Right lobe of liver (tissue), 6 donors: ENCODE results near the gene ZFP90. TPM values are rescaled to one million over a fixed set of nuclear protein-coding genes. Genes with fewer than 3 reads are reported as not detected.

Experiments
- ATAC-seq, 4 donors: fragments of 200-7000 bp; cut with Tn5 transposase; one replicate each; pipeline ENCODE4 v1.9.1; 2020; ENCODE audit warnings: mild to moderate bottlenecking in 4 of 4, moderate library complexity in 4 of 4
- DNase-seq, 3 donors: peaks; one replicate each; pipeline ENCODE4 v3.0.0-alpha.2; 2020
- H3K27ac ChIP-seq, 3 donors: fragments of 200-600 bp; one replicate each; pipeline ENCODE4 v1.8.0; 2022
- H3K27me3 ChIP-seq, 2 donors: fragments of 200-600 bp; one replicate each; pipeline ENCODE4 v1.8.0; 2022
- H3K36me3 ChIP-seq, 4 donors: fragments of 200-600 bp; sonication (generic) in 1 of 4; one replicate each; pipeline versions ENCODE4 v1.5.1 to v1.8.0; 2017 to 2022; ENCODE audit warnings: control low read depth in 1 of 4
- H3K4me1 ChIP-seq, 4 donors: fragments of 200-600 bp; sonication (generic) in 1 of 4; one replicate each; pipeline versions ENCODE4 v1.5.1 to v1.8.0; 2017 to 2022; ENCODE audit warnings: control low read depth in 1 of 4
- H3K4me3 ChIP-seq, 3 donors: fragments of 200-600 bp; one replicate each; pipeline ENCODE4 v1.8.0; 2022
- H3K9me3 ChIP-seq, 4 donors: fragments of 200-600 bp; sonication (generic) in 1 of 4; one replicate each; pipeline versions ENCODE4 v1.5.1 to v1.8.0; 2017 to 2022; ENCODE audit warnings: control low read depth in 1 of 4
- POLR2A ChIP-seq: fragments of 450-650 bp; IDR thresholded peaks from one replicate; pipeline ENCODE4 v1.6.1; 2017; ENCODE audit warnings: antibody characterized with exemption, mild to moderate bottlenecking
- WGBS: methylation state at CpG from one replicate; pipeline ENCODE4 v1.1.6; 2018; ENCODE audit warnings: low coverage, low lambda C conversion rate; ENCODE audit not compliant: insufficient coverage; ENCODE audit errors: missing lambda C conversion rate; 5-methylcytosine and 5-hydroxymethylcytosine counted together
- intact Hi-C, 2 donors: fragments of 100-400 bp; cut with DNase I; formaldehyde crosslinking; loops; one replicate each; pipeline versions ENCODE4 v1.11.2 to v1.14.1; 2022
- total RNA-seq, 6 experiments: library from RNA; depleted of rRNA in 2 of 6; stranded (reverse); fragments of >200 nt in 2 of 6; fragmentation: NEBNext Ultra II Directional in 3 of 6; extraction: Animal tissue kit (Norgen Biotek cat#: 25700) in 3 of 6; gene quantifications; one replicate each; pipeline versions ENCODE4 v1.1.0 to v1.2.4, GENCODE V29; 2016 to 2023
- TF ChIP-seq, protein P1 (sequence below), 4 donors: fragments of 200-600 bp in 3 of 4; fragments of 450-650 bp in 1 of 4; IDR thresholded peaks; one replicate each; pipeline versions ENCODE4 v1.5.1 to v1.8.0; 2016 to 2022; ENCODE audit warnings: antibody characterized with exemption in 4 of 4, mild to moderate bottlenecking in 2 of 4
- donor health status: DM: no; HTN: yes; CAD: no.
- donor health status: DM: no; HTN: no; CAD: no.
- donor health status: DM: no; HTN: no; CAD: no.
- donor health status: DM: no; HTN: yes; CAD: no.
- donor health status: DM: no; HTN: yes; CAD: no.

ZFP90 gene
- total RNA-seq, 6 experiments from 2014 or later: 3.4 to 11.3 (median 6.2) TPM

DNA sequence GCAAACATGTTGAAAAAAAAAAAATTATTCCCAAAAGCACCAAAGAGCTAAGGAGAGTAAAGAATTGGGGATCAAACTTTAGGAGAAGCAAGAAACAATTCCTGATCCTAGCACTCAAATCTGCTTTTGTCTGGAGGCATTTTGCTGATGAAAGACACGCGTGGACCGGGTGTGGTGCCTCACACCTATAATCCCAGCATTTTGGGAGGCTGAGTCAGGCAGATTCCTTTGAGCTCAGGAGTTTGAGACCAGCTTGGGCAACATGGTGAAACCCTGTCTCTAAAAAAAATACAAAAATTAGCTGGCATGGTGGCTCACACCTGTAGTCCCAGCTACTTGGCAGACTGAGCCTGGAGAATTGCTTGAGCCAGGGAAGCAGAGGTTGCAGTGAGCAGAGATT, 35.4 kb downstream of the ZFP90 start:
- intact Hi-C loops: no loop called here
- ATAC-seq (no peak), DNase-seq (no peak)
- Histone ChIP-seq H3K4me1 (no peaks in the 10 kb centered on the region), H3K9me3 (peaks cover 0 to 28% (median 5%) of the 10 kb centered on the region in 4 donors), H3K27ac (no peak overlapping the region), H3K27me3 (no peaks in the 10 kb centered on the region), H3K36me3 (no peaks in the 10 kb centered on the region), H3K4me3 (no peak overlapping the region)
- TF ChIP-seq, protein P1, sequence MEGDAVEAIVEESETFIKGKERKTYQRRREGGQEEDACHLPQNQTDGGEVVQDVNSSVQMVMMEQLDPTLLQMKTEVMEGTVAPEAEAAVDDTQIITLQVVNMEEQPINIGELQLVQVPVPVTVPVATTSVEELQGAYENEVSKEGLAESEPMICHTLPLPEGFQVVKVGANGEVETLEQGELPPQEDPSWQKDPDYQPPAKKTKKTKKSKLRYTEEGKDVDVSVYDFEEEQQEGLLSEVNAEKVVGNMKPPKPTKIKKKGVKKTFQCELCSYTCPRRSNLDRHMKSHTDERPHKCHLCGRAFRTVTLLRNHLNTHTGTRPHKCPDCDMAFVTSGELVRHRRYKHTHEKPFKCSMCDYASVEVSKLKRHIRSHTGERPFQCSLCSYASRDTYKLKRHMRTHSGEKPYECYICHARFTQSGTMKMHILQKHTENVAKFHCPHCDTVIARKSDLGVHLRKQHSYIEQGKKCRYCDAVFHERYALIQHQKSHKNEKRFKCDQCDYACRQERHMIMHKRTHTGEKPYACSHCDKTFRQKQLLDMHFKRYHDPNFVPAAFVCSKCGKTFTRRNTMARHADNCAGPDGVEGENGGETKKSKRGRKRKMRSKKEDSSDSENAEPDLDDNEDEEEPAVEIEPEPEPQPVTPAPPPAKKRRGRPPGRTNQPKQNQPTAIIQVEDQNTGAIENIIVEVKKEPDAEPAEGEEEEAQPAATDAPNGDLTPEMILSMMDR (IDR thresholded peaks at IDR 0.05): no peak
- TF ChIP-seq POLR2A: no peak
- WGBS: 100% methylated on average over 2 of the region's 3 CpGs

DNA sequence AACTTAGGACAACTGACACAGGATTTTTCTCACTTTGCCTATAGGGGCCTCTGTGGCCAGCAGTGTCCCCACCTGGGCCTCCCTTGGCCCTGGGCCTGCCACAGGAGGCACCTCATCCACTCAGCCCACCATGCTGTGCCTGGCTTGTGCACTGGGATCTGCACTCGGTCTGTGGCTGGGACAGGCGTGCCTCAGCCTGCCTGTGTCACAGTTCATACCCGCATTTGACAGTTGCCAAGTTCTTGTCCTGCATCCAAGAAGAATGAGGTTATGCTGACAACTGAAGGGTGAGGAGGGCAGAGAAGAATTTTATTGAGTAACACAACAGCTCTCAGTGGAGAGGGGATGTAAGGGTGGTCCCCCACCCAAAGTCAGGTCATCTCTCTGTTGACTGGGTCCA, 36.0 kb downstream of the ZFP90 start:
- ATAC-seq: no peak
- peaks cover 0 to 22% (median 5%) of the 10 kb centered on the region in 4 donors for H3K9me3 ChIP-seq
- no peaks in the 10 kb centered on the region for H3K36me3 ChIP-seq
- intact Hi-C loops: no loop called here
- H3K27me3 ChIP-seq: no peaks in the 10 kb centered on the region
- WGBS: 100% methylated on average over 1 of the region's 3 CpGs
- H3K27ac ChIP-seq: no peak overlapping the region
- no peak for TF ChIP-seq POLR2A
- TF ChIP-seq, protein P1 (IDR thresholded peaks at IDR 0.05): no peak
- H3K4me1 ChIP-seq: no peaks in the 10 kb centered on the region
- no peak for DNase-seq
- H3K4me3 ChIP-seq: no peak overlapping the region

DNA sequence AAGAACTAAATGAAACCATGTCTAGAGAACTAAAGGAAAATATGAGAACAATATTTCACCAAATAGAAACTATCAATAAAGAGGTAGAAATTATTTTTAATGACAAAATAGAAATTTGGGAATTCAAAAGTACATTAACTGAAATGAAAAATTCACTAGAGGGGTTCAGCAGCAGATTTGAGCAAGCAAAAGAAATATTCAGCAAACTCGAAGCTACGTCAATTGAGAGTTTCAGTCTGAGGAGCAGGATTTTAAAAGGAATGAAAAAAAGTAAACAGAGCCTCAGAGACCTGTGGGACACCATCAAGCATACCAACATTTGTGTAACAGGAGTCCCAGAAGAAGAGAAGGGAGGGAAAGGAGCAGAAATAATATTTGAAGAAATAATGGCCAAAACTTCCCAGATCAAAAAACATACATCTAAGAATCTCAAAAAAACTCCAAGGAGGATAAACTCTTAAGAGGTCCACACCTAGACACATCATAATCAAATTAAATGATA, 38.3 kb downstream of the ZFP90 start:
- no peak for TF ChIP-seq POLR2A
- TF ChIP-seq, protein P1 (IDR thresholded peaks at IDR 0.05): no peak
- Histone ChIP-seq H3K4me3 (no peak overlapping the region), H3K36me3 (no peaks in the 10 kb centered on the region), H3K9me3 (peaks cover 0 to 9% (median 2%) of the 10 kb centered on the region in 4 donors), H3K27ac (no peak overlapping the region), H3K4me1 (no peaks in the 10 kb centered on the region), H3K27me3 (no peaks in the 10 kb centered on the region)
- ATAC-seq (no peak), DNase-seq (no peak)
- intact Hi-C loops: no loop called here
- WGBS: 82% methylated on average over 2 of the region's 2 CpGs

DNA sequence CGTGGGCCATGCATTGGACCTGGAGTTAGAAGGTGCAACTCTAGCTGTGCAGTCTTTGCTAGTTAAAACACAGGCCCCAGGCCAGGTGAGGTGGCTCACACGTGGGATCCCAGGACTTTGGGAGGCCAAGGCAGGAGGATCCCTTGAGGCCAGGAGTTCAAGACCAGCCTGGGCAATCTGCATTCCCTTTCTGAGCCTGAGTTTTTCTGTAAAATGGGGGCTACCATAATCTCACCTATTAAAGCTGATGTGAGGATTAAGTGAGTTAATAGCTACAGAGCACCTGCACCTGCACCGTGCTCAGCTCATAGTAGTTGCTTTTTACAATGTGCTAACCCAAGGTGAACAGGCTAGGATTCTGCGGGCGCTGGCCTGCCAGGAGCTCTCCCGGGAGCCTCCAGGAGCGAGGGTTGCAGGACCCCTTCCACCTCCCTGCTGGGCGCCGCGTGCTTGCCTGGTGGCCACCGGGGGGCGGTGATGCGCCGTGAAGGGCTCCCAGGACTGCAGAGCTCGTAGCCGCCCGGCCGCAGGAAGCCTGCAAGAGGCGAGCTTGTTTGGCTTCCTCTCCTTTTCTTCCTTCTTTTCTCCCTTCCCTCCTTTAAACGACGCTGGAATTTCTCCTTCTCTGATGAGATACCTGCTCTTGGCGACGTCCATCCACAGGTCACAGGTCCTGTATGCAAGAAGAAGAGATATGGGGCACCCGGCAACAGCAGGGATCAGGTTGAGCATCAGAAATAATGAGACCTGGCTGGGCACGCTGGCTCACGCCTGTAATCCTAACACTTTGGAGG, 51.3 kb downstream of the ZFP90 start:
- H3K27ac ChIP-seq: no peak overlapping the region
- TF ChIP-seq, protein P1 (IDR thresholded peaks at IDR 0.05): peak; percentile 53 to 65 (median 58)
- no peak for TF ChIP-seq POLR2A
- 18% methylated on average over 12 of the region's 26 CpGs for WGBS
- DNase-seq (peak; percentile 63 to 74 (median 72)), ATAC-seq (peak; percentile 83 to 96 (median 90))
- H3K36me3 ChIP-seq: no peaks in the 10 kb centered on the region
- H3K4me1 ChIP-seq: no peaks in the 10 kb centered on the region
- H3K27me3 ChIP-seq: no peaks in the 10 kb centered on the region
- no peaks in the 10 kb centered on the region for H3K9me3 ChIP-seq
- intact Hi-C loops: no loop called here
- H3K4me3 ChIP-seq: no peak overlapping the region
